Measurements from ENCODE around the gene STAT1.

Gene STAT1

GRCh38 chr2:191030521-191031154 lies 16.7 kb upstream of the STAT1 start:
- no peak for DNase-seq

GRCh38 chr2:191029280-191029950 lies 15.4 kb upstream of the STAT1 start:
- DNase-seq, result no peak

- DNase-seq, result no peak
Measured at GRCh38 chr2:191026377-191026776, 12.4 kb upstream of the STAT1 start.

GRCh38 chr2:191025135-191025534 lies 11.2 kb upstream of the STAT1 start:
- DNase-seq, result no peak

GRCh38 chr2:191023235-191023679 lies 9.3 kb upstream of the STAT1 start:
- no peak for DNase-seq

- peak in 1 of 2 experiments; percentile 27 for DNase-seq
Measured at GRCh38 chr2:191020742-191021381, 6.9 kb upstream of the STAT1 start.

GRCh38 chr2:191020221-191020741 lies 6.3 kb upstream of the STAT1 start:
- peak; percentile 92 to 95 for DNase-seq

DNA sequence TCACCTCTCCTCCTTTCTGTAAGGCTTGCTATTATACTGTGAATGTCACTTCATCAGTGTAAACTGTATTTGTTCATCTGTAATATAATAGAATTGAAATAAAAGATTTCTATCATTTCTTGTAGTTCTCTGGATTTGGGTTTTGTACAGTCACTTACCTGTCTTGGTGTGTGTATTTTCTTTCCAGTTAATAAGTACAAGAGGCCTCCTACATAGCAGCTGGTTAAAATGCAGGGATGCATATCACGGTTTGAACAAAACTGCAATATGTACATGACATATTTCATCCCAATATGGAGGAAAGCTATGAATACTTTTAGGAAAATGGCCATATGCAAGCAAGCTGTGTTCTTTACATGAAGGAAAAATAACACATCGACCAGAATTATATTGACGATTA lies 5.4 kb upstream of the STAT1 start:
- no peak for DNase-seq

- DNase-seq, result no peak
Measured at GRCh38 chr2:191018643-191019119, 4.7 kb upstream of the STAT1 start.

- no peak for DNase-seq
Measured at GRCh38 chr2:191018048-191018447, 4.1 kb upstream of the STAT1 start.

- no peak for DNase-seq
Measured at GRCh38 chr2:191015831-191016230, 1.9 kb upstream of the STAT1 start.

GRCh38 chr2:191015239-191015638 lies 1.3 kb upstream of the STAT1 start:
- DNase-seq, result no peak

DNA sequence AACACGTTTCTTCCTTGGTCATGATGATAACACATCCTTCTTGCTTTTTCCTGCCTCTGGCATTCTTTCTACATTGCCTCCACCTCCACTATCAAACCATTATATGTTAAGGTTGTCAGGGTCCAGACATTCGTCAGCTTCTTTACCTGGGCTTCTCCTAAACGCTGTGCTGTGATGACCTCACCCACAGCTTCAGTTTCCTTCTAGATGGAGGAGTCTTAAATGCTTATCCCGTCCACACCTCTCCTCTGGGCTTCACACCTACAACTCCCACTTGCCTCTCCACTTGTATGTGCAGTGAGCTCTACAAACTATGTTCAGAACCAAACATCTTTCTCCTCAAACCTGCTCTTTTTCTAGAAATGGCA lies 666 bp upstream of the STAT1 start:
- DNase-seq, result no peak

DNA sequence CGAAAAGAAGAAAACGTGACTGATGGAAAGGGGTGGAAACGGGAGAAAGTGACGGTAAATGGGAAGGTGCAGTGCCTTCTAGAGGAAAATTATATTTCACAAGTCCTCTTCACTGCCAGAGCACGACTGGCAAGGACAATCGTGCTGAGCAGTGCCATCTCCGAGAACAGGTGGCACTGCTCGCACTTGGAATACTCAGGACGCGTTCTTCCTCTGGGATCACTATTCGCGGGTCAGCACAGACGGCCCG lies 364 bp downstream of the STAT1 start:
- DNase-seq, result no peak

DNA sequence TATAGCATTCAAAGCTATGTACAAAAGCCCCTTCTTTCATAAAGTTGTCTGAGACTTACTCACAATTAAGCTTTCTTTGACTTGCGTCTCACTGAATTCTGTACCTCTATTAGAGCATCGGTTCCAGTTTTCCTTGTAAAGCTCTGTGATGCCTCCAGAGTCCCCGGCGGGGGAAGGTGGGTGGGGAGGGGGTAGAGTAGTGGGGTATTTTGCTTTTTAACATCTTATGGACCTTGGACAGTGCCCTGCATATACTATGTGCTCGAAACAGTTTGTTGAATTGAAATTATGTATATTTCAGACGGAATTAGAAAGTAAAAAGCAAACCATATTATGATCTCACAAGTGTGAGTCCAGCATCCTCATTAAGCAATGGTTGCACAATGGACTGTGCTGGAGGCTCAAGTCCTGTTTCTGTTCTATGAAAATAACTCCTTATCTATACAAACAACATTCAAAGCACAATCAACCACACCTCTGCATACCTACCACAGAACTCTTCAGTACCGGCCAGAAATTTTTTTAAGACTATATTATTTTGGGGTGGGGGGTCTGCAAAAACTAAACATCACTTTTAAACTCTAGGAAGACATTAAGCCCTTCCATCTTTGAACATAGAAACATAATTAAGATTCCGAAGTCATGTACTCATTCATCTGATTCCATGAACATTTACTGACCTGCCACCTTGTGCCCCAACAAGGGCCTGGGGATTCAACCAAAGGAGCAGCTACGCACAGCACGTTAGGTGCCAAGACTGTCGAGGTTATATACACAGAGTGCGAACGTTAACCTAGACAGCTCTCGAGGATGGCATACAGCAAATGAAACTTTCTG lies 908 bp downstream of the STAT1 start:
- DNase-seq, result no peak

GRCh38 chr2:191012346-191012745 lies 1.6 kb downstream of the STAT1 start:
- DNase-seq, result no peak

DNA sequence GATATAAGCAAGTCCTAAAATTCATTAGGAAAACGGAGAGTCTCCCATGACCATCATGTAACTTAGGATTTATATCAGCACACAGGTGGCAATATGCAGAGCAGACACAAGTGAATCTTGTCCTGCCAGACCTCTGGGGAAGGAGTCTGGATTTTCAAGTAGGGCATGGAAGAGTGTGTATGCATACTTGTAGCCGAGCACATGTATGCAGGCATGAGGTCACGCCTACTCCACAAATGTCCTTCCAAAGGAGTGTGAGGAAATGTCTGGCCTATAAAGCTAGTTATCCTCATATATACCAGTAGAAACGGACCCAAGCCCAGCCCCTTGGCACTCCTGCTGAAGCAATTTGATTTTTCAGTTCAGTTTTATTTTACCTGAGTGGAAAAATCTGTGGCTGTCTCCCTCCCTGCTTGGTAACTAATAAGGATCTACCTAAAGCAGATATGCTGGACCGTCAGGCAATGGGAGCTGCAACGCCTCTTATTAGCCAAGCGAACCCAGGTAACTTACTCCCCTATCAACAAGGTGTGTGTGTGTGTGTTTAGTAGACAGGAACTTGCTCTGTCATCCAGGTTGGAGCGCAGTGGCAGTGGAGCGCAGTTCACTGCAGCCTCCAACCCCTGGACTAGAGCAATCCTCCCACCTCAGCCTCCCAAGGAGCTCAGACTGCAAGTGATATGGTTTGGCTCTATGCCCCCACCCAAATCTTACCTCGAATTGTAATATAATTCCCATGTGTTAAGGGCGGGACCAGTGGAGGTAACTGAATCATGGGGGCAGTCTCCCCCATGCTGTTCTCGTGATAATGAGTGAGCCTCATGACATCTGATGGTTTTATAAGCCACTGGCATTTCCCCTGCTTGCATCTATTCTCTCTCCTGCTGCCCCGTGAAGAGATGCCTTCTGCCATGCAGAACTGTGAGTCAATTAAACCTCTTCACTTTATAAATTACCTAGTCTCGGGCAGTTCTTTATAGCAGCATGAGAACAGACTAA lies 2.8 kb downstream of the STAT1 start:
- no peak for DNase-seq

GRCh38 chr2:191009541-191010374 lies 4.2 kb downstream of the STAT1 start:
- no peak for DNase-seq

DNA sequence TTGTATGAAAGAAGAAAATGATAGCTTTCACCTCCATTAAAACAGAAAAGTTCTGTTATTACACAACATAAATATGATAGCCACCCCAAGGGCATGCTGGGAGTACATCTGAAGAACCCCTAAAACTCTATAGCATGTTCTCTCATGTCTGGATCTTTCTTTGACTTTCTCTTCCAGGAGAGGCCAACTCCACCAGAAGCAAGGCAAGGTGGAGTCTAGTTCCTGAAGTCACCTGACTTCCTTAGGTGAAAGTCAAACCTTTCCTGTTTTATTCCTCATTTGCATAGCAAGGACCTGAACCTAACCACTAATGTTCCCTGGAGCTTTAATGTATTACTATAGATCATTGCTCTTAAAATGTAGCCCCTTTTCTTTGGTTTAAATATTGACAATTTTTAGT lies 5.7 kb downstream of the STAT1 start:
- no peak for DNase-seq

DNA sequence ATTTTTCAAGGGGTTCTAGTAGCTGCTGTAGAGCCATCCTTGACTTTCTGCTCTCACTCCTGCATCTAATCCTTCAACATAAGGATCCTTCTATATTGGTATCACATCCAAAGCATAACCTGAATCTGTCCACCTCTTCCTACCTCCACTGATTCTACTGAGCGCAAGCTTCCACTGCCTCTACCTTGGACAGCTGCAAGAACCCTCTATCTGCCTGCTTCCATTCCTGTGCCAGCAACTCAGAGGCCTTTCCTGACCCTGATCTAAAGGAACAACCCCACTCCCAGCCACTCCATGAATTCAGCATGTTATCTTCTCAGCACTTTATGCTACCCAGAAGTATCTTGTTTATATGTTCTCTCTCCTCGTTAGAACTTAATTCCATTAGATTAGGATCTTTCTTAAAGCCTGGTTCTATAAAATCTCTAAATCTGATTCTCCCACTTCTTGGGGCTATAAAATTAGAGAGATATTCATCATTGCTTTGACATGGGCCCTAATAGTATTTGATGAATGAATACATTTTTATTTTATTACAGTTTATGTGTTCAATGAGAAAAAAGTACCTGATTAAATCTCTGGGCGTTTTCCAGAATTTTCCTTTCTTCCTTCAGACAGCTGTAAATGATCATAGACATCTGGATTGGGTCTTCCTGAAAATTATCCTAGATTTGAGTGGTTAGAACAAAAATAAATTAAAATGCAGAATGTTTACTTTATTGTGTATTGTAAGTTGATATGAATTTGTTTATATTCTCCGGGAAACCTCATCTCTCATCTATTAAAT lies 6.8 kb downstream of the STAT1 start:
- no peak for DNase-seq

Data from activated CD4-positive, alpha-beta T cell treated with anti-CD3 and anti-CD28 coated beads, Interleukin-2, amount 50 U/mL, for 4 hours (primary cell).